HG03565 (cell line): ENCODE data around the gene UBE2G2.

Experiments
- ATAC-seq: cut with Tn5 transposase; IDR thresholded peaks from one replicate; pipeline ENCODE4 v1.9.1; 2021; ENCODE audit warnings: mild to moderate bottlenecking, moderate library complexity; ENCODE audit not compliant: unreplicated experiment

UBE2G2 gene

GRCh38 chr21:44753357-44753756 lies 48.3 kb downstream of the UBE2G2 start:
- no peak for ATAC-seq

GRCh38 chr21:44752671-44753235 lies 48.9 kb downstream of the UBE2G2 start:
- no peak for ATAC-seq

GRCh38 chr21:44751799-44752636 lies 49.6 kb downstream of the UBE2G2 start:
- no peak for ATAC-seq

GRCh38 chr21:44751186-44751798 lies 50.3 kb downstream of the UBE2G2 start:
- no peak for ATAC-seq

GRCh38 chr21:44750675-44751025 lies 51.0 kb downstream of the UBE2G2 start:
- no peak for ATAC-seq

GRCh38 chr21:44749759-44750674 lies 51.6 kb downstream of the UBE2G2 start:
- no peak for ATAC-seq

- no peak for ATAC-seq
These were observed 52.4 kb downstream of the UBE2G2 start for GRCh38 chr21:44749116-44749758.

GRCh38 chr21:44748621-44749020 lies 53.0 kb downstream of the UBE2G2 start:
- no peak for ATAC-seq

- no peak for ATAC-seq
These were observed 59.0 kb downstream of the UBE2G2 start for GRCh38 chr21:44742418-44743153.

- no peak for ATAC-seq
These were observed 59.7 kb downstream of the UBE2G2 start for GRCh38 chr21:44741921-44742320.

GRCh38 chr21:44740742-44741141 lies 60.9 kb downstream of the UBE2G2 start:
- no peak for ATAC-seq

- no peak for ATAC-seq
These were observed 62.3 kb downstream of the UBE2G2 start for GRCh38 chr21:44739316-44739715.

GRCh38 chr21:44738621-44739020 lies 63.0 kb downstream of the UBE2G2 start:
- no peak for ATAC-seq

- ATAC-seq = no peak
These were observed 63.8 kb downstream of the UBE2G2 start for GRCh38 chr21:44737706-44738354.

GRCh38 chr21:44736291-44737004 lies 65.2 kb downstream of the UBE2G2 start:
- no peak for ATAC-seq

- ATAC-seq = no peak
These were observed 65.8 kb downstream of the UBE2G2 start for GRCh38 chr21:44735821-44736220.

GRCh38 chr21:44734841-44735240 lies 66.8 kb downstream of the UBE2G2 start:
- ATAC-seq = no peak

- ATAC-seq = no peak
These were observed 67.4 kb downstream of the UBE2G2 start for GRCh38 chr21:44734026-44734745.
